Measurements from ENCODE around the gene WDTC1. TPM values are rescaled to one million over a fixed set of nuclear protein-coding genes. Genes with fewer than 3 reads are reported as not detected.
"Not testable (repeated sequence)": the region's sequence is repeated elsewhere in the genome, so short reads cannot be mapped to it uniquely, and the experiment has no call there.

WDTC1 gene
- total RNA-seq, 2 donors from 2014 or later: 38.5 to 43.3 TPM

- intact Hi-C loops (cut with DNase I, micrococcal nuclease): no loop called here
- no peak for DNase-seq
- no peak for ATAC-seq
Observed at GRCh38 chr1:27238032-27238431, 3.6 kb downstream of the WDTC1 start.

- ATAC-seq: no peak
- no peak for DNase-seq
- intact Hi-C loops (cut with DNase I, micrococcal nuclease): no loop called here
Observed at GRCh38 chr1:27241677-27242076, 7.2 kb downstream of the WDTC1 start.

GRCh38 chr1:27243665-27244064 is 9.2 kb downstream of the WDTC1 start:
- intact Hi-C loops (cut with DNase I, micrococcal nuclease); DNase-seq; ATAC-seq: not testable (repeated sequence)

- intact Hi-C loops (cut with DNase I, micrococcal nuclease): no loop called here
- DNase-seq (no peak), ATAC-seq (no peak)
Observed at GRCh38 chr1:27246194-27246593, 11.8 kb downstream of the WDTC1 start.

GRCh38 chr1:27253596-27253995 is 19.2 kb downstream of the WDTC1 start:
- no peak for DNase-seq
- intact Hi-C loops (cut with DNase I, micrococcal nuclease): no loop called here
- no peak for ATAC-seq

GRCh38 chr1:27255136-27255535 is 20.7 kb downstream of the WDTC1 start:
- intact Hi-C loops (cut with DNase I, micrococcal nuclease): no loop called here
- no peak for ATAC-seq
- no peak for DNase-seq

- intact Hi-C loops (cut with DNase I, micrococcal nuclease): no loop called here
Observed at GRCh38 chr1:27257155-27257554, 22.7 kb downstream of the WDTC1 start.

GRCh38 chr1:27258598-27258997 is 24.2 kb downstream of the WDTC1 start:
- ATAC-seq (no peak), DNase-seq (no peak)
- intact Hi-C loops (cut with DNase I, micrococcal nuclease): no loop called here

More at GRCh38 chr1:27257155-27257554, 22.7 kb downstream of the WDTC1 start:
- DNase-seq (no peak), ATAC-seq (no peak)

- peak in 1 of 2 donors; percentile 30 for DNase-seq
- intact Hi-C loops (cut with DNase I, micrococcal nuclease): no loop called here
- ATAC-seq: peak; percentile 97
Observed at GRCh38 chr1:27267153-27267552, 32.7 kb downstream of the WDTC1 start.

GRCh38 chr1:27269276-27269675 is 34.8 kb downstream of the WDTC1 start:
- intact Hi-C loops (cut with DNase I, micrococcal nuclease): no loop called here
- DNase-seq: no peak
- no peak for ATAC-seq

GRCh38 chr1:27274204-27274603 is 39.8 kb downstream of the WDTC1 start:
- DNase-seq (no peak), ATAC-seq (no peak)
- intact Hi-C loops (cut with DNase I, micrococcal nuclease): no loop called here

- ATAC-seq (no peak), DNase-seq (no peak)
- intact Hi-C loops (cut with DNase I, micrococcal nuclease): no loop called here
Observed at GRCh38 chr1:27275696-27276095, 41.3 kb downstream of the WDTC1 start.

- ATAC-seq (peak; percentile 93), DNase-seq (peak; percentile 72 to 97)
- intact Hi-C loops (cut with DNase I, micrococcal nuclease): loop anchor here (2.0 to 5.0 kb wide), 3 partner anchors 87 to 182 kb away; no protein-coding TSS in a partner anchor
Observed at GRCh38 chr1:27284425-27285273, 50.2 kb downstream of the WDTC1 start.

GRCh38 chr1:27285274-27285660 is 50.8 kb downstream of the WDTC1 start:
- intact Hi-C loops (cut with DNase I, micrococcal nuclease): loop anchor here in 1 of 2 donors (2.0 kb wide), 1 partner anchor 182 kb away; no protein-coding TSS in a partner anchor
- DNase-seq: no peak
- no peak for ATAC-seq

GRCh38 chr1:27285821-27286220 is 51.4 kb downstream of the WDTC1 start:
- not testable (repeated sequence) for ATAC-seq, DNase-seq
- intact Hi-C loops (cut with DNase I, micrococcal nuclease): loop anchor here in 1 of 2 donors (2.0 kb wide), 1 partner anchor 183 kb away; no protein-coding TSS in a partner anchor

GRCh38 chr1:27289125-27289524 is 54.7 kb downstream of the WDTC1 start:
- DNase-seq; intact Hi-C loops (cut with DNase I, micrococcal nuclease); ATAC-seq: not testable (repeated sequence)

GRCh38 chr1:27290581-27290980 is 56.1 kb downstream of the WDTC1 start:
- ATAC-seq (peak; percentile 77), DNase-seq (no peak)
- intact Hi-C loops (cut with DNase I, micrococcal nuclease): no loop called here

- intact Hi-C loops (cut with DNase I, micrococcal nuclease): no loop called here
- no peak for ATAC-seq
- no peak for DNase-seq
Observed at GRCh38 chr1:27292106-27292505, 57.7 kb downstream of the WDTC1 start.

- intact Hi-C loops (cut with DNase I, micrococcal nuclease): no loop called here
- ATAC-seq: no peak
- no peak for DNase-seq
Observed at GRCh38 chr1:27293915-27294314, 59.5 kb downstream of the WDTC1 start.

GRCh38 chr1:27296773-27297291 is 62.4 kb downstream of the WDTC1 start:
- DNase-seq: peak; percentile 48 to 71
- peak; percentile 45 for ATAC-seq
- intact Hi-C loops (cut with DNase I, micrococcal nuclease): no loop called here
